DMS153 treated with DMSO at 0.1 percent for 48 hours (cell line): Measurements from ENCODE around the gene TUBA8.
"Not testable (repeated sequence)": the region's sequence is repeated elsewhere in the genome, so short reads cannot be mapped to it uniquely, and the experiment has no call there.

Experiments
- DNase-seq: peaks from one replicate; lab custom pipeline; 2025; ENCODE audit not compliant: unreplicated experiment; lab: John Stamatoyannopoulos, UW

TUBA8 gene

DNA sequence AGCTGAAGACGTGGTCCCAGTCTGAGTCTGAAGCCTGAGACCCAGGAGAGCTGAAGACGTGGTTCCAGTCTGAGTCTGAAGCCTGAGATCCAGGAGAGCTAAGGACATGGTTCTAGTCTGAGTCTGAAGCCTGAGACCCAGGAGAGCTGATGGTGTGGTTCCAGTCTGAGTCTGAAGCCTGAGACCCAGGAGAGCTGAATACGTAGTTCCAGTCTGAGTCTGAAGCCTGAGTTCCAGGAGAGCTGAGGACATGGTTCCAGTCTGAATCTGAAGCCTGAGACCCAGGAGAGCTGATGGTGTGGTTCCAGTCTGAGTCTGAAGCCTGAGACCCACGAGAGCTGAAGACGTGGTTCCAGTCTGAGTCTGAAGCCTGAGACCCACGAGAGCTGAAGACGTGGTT lies 4.6 kb upstream of the TUBA8 start:
- not testable (repeated sequence) for DNase-seq

DNA sequence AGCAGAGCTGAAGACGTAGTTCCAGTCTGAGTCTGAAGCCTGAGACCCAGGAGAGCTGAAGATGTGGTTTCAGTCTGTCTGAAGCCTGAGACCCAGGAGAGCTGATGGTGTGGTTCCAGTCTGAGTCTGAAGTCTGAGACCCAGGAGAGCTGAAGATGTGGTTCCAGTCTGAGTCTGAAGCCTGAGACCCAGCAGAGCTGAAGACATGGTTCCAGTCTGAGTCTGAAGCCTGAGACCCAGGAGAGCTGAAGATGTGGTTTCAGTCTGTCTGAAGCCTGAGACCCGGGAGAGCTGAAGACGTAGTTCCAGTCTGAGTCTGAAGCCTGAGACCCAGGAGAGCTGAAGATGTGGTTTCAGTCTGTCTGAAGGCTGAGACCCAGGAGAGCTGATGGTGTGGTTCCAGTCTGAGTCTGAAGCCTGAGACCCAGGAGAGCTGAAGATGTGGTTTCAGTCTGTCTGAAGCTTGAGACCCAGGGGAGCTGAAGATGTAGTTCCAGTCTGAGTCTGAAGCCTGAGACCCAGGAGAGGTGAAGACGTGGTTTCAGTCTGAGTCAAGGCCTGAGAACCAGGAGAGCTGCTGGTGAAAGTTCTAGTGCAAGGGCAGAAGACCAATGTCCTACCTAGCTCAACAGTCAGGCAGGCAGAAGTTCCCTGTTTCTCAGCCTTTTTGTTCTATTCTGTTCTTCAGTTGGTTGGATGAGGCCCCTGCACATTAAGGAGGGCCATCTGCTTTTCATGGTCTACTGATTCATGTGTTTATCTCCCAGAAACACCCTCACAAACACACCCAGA lies 3.9 kb upstream of the TUBA8 start:
- DNase-seq: not testable (repeated sequence)

DNA sequence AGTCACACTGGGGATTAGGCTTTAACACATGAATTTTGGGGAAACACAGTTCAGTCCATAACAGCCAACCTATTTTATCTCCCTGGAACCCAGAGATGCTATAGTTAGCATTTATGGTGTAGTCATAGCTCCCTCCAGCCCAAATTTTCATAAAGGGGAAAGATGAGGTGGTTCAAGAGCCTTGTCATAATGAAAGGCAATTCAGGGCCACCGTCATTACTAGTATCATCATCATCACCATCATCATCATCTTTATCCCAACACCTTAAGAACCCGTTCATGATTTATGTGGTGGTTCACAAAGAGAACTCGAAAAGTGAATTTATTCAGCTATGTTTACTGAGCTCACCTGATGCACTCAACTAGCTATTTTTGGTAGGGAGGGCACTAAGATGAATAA lies 2.4 kb upstream of the TUBA8 start:
- no peak for DNase-seq

DNA sequence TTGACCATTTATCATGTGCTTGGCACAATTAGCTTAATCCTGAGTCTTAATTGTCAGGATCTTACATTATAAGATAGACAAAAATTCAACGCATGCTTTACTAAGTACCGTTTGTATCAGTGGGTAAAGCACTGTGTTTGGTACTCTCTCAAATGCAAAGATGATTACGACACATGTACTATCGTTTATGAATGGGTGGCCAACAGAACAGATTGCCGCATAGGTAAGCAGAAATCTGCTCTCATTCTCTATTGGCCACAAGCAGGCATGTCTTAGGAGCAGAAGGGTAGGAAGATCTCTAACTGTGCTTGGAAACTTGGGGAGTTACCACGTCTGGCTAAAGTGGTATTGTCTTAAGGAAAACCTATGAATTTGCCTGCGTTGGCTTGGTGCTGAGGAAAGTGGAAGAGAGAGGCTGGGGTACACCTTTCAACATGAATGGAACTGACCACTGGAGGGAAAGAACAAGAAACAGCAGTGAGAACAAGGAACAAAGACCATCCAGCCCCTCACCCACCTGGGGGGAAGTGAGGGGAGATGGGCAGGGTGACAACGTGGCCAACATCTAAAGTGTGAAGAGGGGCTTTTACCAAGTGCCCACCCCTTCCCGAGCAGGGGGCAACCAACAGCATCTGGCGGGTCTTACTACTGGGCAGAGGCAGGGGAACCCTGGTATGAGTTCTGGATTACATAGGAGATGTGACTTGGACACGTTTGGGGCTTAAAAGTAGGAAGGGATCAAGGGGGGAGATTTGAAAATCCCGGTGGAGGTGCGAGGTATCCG lies 1.0 kb upstream of the TUBA8 start:
- DNase-seq: no peak

DNA sequence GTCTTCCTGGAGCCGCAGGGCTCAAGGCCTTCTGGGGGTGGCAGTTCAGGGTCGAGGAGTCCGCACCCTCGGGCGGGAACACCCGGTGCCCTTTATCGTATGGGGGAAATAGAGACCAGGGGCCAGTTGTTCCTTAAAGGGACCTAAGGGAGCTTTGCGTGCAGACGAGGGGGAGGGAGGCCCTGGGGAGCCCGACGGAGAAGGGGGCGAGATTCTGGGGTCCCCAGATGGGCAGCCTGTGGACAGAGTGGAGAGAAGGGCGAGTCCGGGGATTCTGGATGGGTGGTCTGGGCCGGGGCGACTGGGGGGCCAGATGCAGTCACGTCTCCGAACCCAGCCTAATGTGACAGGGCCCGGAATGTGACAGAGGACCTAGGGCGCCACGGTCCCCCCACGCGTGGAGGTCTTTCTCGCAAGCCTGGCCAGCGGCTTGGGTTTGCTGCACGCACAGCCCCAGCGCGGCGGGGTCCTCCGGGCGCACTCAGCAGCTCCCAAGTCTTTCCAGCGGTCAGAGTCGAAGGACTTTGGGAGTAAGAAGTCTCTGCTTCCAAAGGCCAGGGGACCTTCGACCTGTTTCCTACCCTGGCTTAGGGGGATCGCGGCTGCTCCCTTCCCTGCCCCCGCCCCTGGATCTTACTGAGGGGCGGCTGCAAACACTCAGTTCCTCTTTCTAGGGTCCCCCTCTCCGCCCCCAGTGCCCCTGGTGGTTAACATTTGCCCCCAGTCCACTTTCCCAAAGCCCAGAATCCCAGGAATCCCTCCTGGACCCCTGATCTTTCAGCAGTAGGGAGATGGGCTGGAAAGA lies 547 bp downstream of the TUBA8 start:
- DNase-seq: no peak

DNA sequence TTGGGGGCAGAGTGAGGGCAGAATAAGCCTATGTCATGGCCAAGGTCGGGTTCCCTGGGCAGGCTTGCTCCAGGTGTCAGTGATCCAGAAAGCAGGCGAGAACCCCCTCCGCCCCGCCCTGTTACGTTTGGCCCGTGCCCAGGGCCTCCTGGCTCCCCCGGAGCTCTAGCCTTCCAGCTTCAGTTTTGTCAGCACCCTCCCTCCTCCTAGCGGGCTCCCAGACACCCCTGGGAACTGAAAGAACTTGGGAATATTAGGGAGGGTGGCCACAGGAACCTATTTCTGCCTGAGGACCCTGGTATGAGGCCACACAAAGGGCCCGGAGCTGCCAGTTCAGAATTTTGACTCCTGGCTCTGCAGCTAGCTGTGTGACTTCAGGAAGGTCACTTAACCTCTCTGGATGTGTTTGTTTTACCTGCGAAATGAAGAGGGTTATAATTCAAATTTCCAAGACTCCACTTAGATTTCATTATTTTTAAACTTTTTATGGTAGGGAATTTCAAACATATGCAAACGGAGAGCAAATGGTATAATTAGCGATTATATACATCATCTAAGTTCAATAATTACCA lies 1.2 kb downstream of the TUBA8 start:
- no peak for DNase-seq

DNA sequence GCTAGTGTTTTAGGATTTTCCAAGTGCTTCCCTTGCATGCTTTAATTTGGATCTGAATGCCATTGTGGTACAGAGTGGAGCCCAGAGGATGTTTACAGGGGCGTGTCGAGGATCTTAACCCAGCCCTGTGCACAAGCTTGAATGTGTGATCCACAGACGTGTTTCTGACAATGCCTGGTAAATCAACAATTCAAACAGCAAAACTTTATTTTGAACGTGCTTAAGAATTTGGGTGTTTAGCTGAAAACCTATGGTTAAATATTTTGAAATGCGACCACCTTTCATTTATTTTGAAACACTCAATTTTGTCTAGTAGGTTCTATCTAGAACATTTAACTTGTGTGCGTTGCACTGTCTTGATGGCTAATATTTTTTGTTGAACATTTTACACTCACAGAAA lies 1.8 kb downstream of the TUBA8 start:
- no peak for DNase-seq

DNA sequence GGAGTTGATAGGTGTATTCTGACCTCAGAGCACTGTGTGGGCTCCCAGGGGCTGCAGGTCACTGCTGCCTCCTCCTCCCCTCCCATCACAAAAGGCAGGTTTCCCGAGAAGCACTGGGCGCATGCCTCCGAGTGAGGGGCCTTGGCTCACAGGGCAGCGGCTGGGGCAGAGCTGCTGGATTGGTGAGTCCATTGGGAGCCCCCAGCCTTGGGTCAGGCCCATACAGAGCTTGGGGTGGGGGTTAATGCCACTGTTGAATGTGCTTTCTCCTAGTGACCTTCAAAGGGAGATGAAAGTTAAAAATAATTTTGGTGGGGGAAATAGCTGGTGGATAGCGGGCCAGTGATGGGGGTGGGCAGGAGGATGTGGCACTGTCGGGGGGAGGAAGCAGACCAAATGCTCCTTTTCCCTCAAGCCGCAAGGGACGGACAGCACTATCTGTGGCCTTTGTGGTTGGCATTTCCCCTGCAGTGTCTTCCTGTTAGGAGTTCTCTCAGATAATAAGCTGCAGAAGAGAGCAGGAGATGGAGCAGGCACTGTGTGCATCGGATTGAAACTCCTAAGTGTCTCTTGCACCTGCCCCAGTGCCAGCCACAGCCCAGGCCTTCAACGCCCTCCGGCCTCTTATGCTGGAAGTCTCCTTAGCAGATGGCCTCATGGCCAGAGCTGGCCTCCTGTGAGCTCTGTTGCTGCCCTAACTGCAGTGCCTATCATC lies 3.2 kb downstream of the TUBA8 start:
- no peak for DNase-seq

DNA sequence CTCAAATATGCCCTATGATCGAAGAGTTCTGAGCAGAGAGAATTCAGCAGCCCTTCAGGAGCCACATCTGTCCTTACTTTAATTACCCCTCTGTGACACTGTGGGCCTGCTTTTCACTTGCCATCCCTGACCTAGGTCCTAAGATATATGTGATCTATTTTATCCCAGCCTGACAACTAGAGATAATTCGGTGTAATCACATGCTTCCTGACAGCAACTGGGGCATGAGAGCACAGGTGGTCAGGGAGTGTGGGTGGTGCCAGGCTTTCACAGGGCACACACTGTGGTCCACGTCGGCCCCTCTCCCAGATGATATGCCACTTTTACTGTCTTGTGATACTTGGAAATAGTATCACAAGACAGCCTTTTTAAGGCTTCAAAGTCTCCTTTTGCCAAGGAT lies 3.9 kb downstream of the TUBA8 start:
- DNase-seq: no peak

DNA sequence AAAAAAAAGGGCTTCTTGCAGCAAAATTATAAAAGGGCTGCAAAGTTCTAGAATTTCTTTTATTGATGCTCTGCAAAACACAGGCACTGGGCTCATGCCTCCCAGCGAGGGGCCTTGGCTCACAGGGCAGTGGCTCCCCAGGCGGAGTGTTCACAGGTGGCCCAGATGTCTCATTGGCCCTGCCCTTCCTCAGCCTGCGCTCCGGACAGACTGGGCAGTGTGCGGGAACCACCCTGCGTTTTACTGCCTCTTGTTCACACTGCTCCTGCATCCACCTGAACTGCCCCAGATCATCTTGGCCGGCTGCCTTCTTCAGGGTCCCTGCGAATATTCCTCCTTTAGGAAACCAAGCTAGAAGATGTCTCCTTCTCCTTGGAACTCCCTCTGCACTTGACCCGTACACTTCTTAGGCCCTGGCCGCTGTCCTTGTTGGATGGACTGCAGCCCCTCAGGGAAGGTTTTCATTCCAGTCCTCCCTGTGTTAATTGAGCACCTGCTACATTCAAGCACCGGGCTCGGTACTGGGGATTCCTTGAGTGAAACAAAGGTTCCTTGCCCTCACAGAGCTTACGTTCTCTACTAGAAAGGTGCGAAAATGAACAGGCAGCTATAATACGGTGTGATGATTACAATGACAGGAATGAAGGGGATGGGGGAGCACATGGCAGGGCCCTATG lies 4.5 kb downstream of the TUBA8 start:
- DNase-seq: no peak

DNA sequence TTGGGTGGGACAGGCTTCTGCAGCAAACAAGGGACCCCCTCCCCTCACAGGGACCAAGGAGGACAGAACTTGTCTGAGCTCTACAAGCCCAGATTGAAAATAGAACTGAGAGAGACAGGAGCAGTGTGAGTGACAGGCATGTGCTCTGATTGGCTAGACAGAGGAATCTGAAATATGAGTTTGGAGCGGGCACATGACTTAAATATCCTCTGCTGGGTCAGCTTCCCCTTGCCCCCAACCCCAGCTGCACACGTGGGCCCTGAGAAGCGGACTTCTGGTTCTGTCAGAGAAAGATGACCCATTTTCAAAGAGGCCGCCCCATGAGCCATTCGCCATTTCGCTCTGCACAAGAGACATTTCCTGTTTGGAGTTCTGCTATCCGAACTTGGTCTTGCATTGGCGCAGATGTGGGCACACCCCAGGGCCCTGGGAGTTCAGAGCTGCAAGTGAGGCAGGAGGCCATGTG lies 5.3 kb downstream of the TUBA8 start:
- DNase-seq: no peak

DNA sequence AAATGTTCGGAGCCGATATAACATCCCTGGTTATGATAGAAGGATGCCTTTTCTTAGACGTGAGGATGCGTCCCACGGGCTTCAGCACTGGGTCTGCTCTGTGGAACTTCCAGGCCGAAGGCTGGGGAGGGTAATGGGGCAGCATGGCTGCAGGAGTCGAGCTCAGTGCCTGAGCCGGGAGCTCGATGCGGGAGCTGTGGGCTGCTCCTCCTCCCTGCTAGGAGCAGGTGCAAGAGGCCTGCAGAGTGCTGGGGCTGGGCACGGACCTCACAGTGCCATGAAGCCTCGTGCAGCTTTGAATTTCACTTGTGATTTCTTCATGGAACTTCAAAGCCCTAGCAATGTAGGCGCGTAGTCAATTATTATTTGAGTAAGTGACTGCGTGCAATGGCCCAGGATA lies 6.0 kb downstream of the TUBA8 start:
- no peak for DNase-seq

DNA sequence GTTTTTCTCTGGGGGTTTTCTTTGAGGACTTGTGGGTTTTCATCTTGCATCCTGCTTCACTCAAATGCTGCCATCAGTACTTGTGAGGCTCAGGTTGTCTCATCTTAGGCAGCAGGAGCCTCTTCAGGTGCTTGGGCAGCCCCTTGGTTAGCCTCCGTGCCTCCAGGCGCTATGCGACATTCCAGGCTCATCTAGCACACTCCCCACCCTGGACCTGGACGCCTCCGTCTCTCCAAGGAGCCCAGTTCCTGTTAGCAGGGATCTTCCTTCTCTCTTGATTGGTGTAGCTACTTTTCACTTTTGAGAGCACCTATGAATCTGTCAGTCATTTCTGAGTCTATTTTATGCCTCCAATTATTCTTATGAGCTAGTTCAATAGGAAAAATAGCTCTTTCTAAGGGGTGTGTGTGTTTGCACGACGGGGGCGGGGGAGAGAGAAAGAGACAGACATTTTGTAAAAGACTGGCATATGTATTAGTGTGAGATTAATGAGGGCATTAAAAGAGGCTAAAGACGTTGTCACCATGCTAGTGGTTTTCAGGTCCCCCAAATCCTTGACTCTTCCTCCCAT lies 7.8 kb downstream of the TUBA8 start:
- no peak for DNase-seq

DNA sequence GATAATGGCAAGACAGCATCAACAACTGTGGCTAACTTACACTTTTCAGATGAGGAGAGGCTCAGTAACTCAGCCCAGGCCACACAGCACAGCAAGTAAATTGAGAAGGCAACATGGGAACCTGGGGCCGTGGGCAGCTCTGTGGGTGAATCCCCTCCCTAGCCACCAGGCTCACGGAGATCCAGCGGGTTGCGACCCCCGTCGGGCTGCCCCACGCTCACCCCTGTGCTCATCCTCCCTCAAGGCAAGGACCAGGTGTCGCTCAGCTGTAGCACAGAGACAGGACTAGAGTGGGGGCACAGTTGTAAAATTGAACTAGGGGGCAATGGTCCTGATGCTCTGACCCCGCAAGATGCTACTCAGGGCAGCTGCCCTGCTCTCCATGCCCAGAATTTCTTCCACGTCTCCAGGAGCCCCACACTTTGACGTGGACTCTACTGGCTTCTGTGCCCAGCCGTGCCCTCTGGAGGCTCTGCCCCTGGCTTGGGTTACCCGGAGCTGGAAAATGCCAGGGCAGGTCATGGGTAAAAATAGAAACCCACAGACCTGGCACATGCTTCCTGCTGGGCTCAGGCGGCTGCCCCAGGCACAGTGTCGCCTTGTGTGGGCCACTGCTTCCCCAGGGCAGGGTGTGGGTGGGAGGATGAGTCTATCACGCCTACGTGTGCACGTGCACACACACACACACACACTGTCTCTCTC lies 9.0 kb downstream of the TUBA8 start:
- DNase-seq: no peak

DNA sequence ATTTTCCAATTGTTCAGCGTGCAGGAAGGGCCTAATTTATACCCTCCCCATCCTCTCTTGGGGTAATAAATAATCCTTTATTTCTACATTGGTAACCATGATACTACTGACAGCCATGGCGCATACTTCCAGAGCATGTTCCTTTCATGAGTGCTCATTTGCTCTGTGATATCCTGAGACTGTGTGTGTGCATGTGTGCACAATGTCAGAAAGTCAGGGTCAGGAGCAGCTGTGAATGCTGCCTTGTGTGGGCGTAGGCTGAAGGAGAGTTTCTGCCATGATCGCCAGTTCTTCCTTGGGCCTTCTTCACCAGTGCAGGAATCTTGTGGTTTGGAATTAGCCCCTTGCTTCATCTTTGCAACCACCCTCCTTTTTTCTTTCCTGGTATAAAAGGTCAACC lies 10.2 kb downstream of the TUBA8 start:
- DNase-seq: no peak

DNA sequence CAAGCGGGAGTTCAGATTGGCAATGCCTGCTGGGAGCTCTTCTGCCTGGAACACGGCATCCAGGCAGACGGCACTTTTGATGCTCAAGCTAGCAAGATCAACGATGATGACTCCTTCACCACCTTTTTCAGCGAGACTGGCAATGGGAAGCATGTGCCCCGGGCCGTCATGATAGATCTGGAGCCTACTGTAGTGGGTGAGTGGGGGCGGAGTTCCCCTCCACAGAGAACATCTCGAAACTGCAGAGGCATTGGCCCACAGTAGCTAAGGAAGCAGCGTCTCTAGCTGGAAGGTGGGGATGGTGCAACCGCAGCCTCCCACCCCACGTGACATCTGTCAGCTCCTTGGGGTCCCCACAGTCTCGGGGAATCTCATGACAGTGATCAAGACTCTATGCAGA lies 10.9 kb downstream of the TUBA8 start:
- DNase-seq: no peak

DNA sequence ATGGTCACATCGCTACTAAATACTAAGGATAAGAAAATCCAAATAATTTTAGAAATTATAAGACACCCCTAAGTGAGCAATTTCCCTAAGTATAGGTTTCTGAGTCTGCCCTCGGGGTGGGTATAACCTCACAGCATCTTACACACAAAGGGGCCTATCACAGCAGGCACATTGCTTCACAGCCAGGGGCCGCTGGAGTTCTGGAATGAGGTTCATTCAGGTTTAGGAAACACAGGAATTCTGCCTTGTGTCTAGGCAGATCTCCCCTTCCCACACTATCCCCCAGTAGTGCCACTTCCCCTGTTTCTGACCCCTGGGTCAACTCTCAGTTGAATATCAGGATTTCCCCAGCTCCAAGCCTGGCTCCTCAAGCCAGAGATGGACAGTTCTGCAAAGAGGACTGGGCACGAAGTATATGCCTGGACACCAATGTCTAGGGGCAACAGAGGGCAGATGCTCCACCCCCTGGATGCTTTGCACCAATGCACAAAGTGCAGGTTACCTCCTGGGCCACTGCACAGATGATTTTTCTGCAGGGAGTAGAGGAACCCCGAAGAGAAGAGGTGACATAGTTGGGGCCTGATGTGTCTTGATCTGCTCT lies 11.4 kb downstream of the TUBA8 start:
- DNase-seq: no peak

DNA sequence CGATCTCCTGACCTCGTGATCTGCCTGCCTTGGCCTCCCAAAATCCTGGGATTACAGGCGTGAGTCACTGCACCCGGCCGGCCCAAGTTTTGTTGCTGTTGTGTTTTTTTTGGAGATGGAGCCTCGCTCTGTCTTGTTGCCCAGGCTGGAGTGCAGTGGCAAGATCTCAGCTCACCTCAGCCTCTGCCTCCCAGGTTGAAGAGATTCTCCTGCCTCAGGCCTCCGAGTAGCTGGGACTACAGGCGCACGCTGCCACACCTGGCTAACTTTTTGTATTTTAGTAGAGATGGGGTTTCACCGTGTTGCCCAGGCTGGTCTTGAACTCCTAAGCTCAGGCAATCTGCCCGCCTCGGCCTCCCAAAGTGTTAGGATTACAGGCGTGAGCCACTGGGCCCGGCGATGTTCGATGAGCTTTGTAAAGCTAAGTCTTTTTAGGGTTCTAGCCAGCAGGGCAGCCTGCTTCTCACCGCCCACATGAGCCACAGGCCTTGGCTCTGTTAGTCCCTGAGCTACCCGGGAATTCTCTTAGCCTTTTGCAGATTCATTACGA lies 12.9 kb downstream of the TUBA8 start:
- not testable (repeated sequence) for DNase-seq
